HG03457 (cell line): ENCODE results near the gene UAP1L1.
"Not testable (repeated sequence)": the region's sequence is repeated elsewhere in the genome, so short reads cannot be mapped to it uniquely, and the experiment has no call there.

Experiments
- ATAC-seq: cut with Tn5 transposase; IDR thresholded peaks from one replicate; pipeline ENCODE4 v1.9.1; 2021; ENCODE audit warnings: moderate number of reproducible peaks; ENCODE audit not compliant: unreplicated experiment

Gene UAP1L1, protein sequence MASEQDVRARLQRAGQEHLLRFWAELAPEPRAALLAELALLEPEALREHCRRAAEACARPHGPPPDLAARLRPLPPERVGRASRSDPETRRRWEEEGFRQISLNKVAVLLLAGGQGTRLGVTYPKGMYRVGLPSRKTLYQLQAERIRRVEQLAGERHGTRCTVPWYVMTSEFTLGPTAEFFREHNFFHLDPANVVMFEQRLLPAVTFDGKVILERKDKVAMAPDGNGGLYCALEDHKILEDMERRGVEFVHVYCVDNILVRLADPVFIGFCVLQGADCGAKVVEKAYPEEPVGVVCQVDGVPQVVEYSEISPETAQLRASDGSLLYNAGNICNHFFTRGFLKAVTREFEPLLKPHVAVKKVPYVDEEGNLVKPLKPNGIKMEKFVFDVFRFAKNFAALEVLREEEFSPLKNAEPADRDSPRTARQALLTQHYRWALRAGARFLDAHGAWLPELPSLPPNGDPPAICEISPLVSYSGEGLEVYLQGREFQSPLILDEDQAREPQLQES

DNA sequence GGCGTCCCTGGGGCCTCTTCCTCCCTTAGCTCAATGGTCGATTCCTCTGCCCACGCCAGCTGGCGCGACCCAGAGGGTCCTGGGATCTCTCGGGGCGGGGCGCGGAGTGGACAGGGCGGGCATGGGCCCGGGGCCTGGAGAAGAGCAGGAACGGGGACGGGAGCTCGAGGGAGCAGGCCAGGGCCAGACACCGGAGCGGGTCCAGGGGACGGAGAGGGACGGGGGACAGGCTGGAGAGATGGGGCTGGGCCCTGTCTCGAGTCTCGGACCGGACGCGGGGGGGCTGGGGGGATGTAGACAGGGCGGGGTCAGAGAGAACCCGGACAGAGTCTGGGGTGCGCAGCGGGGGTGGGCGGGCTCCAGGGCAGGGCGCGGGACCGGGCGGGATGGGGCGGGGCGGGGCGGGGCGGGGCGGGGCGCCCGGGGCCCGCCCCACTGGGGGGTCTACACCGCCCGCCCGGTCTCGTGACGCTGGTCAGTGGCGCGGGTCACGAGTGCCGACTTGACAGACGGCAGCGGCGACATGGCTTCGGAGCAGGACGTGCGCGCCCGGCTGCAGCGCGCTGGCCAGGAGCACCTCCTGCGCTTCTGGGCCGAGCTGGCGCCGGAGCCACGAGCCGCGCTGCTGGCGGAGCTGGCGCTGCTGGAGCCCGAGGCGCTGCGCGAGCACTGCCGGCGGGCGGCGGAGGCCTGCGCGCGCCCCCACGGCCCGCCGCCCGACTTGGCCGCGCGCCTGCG, at the start of gene UAP1L1:
Gene UAP1L1, plus strand, starts transcription at position 508 of the 738 bp plus-strand sequence. Its CDS starts 16 bp downstream, at position 524.
- no peak for ATAC-seq

DNA sequence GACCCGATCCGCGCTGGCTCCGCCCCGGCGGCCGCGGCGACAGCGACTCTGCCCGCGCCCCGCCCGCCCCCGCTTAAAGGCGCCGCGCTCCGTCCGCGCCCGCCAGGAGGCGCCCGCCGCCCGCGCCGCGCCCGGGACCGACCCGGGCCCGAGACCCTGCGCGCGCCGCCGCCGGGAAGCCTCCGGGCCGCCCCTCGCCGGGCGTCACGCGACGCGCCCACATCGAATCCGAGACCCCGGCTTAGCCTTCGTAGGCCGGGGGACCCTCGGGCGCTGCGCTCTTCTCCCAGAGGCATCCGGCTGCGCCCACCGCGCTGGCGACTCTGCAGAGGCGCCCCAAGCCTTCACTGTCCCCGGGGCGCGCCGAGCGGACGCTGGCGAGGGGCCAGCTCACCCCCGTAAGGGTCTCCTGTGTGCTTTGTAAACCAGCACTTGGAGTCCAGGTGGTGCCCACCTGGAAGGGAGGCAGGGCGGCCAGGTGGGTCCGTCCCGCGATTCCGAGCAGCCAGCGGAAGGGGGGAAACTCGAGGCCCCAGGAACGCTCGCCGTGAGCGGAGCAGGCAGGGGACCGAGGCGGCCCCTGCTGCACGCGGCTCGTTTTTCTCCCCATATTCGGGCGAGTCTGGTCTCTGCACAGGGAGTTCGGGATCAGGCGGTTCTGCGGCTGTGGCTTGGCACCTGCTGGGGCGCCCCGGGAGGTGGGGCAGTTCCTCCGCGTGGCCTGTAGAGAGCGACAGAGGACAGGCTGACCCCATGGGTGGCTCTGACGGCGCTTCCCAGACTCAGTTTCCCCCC, 48.9 kb upstream of the UAP1L1 start:
- ATAC-seq: no peak

DNA sequence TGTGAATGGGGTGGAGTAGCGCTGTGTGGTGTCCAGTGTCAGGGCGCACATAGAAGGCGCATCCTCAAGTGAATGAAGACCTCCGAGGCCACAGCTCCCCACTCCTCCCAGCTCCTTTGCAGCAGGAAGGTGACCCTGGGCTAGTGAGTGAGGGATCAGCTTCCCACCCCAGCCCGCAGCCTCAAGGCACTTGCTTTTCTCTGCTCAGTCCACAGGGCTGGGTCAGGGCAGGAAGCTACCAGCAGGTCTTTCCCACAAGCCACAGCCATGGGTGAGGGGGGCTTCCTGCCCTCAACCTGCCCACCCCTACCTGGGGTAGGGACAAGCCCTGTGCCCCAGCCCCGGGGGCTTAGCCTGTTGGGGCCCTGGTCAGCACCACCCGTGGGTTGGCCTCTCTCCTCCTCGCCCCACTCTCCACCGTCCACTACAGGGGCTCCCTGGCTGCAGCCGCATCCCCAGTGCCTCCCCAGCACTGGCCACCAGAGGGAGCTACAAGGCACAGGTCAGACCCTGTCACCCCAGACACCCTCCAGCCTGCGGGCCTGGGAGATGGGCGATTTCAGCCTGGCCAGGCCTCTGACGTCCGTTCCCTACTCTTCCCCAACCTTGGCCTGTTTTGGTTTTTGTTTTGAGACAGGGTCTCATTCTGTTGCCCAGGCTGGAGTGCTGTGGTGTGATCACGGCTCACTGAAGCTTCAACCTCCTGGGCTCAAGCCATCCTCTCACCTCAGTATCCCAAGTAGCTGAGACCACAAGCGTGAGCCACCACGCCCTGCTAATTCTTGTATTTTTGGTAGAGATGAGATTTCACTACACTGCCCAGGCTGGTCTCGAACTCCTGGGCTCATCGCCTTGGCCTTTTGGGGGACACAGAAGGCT, 48.0 kb upstream of the UAP1L1 start:
- no peak for ATAC-seq

DNA sequence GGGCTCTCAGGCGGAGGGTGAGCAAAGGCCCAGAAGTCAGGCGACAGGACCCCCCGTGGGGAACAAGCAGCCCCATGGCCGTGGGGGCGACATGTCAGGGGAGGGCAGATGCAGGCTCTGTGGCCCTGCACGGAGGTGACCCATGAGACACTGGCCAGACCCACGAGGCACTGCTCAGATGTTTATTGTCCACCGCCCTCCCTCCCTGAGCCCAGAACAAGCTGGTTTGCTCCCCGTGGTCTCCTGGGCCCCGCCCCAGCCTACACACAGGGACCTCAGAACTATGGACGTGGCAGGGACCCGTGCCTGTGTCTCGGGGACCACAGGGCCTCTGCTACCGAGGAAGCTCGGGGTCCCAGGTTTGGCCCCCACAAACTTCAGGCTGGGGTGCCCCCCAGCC, 47.3 kb upstream of the UAP1L1 start:
- no peak for ATAC-seq

DNA sequence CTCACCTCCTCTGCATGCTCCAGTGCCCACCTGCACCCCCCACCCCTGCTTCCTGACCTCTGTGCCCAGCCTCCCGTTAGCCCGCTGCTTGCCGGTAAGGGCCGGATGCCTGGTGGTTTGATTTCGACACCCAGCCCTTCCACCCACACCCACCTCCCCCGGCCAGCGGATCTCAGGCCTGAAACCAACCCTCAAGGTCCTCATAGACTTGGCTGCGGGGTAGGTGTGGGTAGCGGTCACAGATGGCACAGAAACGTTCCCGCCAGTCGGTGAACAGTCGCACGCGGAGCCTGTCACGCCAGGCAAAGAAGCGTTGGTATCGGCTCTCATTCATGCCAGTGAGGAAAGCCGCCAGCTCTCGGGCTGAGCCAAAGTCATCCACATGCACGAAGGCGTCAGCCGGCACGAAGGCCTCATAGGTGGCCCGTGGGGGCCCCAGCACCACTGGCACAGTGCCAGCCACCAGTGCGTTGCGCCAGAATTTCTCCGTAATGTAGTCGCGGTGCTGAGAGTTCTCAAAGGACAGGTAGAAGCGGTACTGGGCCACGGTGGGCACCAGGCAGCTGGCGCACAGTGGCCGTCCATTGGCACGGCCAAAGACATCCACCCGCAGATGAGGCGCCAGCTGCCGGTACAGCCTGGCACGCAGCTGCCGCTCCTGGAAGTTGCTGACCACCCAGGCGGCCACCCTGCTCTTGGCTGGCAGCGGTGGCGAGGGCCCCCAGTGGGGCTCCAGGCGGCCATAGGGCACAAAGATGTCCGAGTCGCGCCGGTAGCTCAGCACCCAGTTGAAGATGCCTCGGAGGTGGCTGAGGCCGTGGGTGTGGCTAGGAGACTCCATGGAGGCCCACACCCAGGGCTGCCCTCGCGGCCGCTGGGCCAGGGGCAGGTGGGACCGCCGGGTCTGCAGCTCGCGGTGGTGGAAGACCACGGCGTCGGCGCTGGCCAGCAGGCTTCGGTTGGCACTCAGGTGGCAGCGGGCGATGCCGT, 46.5 kb upstream of the UAP1L1 start:
- no peak for ATAC-seq

DNA sequence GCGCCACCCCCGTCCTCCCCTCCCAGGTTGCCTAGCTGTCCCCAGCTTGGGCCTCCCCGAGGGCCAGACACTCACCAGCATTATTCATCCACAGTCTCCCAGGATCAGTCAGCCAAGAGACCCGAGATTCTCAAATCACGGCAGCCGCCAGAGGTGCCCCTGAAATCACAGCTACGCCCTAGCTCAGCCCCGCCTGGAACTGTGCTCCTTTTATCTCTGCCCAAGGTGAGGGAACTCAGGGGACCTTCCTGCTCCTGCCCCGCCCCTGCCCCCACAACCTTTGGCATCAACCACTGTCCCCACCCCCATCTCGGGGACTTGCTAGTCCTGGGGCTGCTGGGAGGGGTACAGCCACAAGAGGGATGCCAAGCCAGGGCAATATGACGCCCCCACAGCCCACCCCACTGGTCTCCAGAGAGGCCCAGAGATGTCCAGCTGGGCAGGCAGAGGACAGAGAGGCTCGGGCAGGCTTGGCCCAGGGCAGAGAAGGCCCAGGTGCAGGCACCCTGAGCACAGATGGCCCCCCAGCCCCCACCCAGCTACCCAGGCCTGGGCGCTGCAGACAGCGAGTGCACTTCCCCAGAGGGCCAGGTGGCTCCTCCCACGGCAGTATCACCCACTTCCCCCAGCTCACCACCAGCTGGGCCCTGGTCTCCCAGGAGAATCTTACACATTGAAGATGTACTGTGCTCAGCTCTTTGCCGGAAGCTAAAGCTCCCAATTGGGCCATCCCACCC, 45.2 kb upstream of the UAP1L1 start, which contains the start of gene FUT7:
Gene FUT7, minus strand, starts transcription at position 185 of the 737 bp plus-strand sequence. Its CDS starts 97 bp downstream, at position 88.
- ATAC-seq: no peak

DNA sequence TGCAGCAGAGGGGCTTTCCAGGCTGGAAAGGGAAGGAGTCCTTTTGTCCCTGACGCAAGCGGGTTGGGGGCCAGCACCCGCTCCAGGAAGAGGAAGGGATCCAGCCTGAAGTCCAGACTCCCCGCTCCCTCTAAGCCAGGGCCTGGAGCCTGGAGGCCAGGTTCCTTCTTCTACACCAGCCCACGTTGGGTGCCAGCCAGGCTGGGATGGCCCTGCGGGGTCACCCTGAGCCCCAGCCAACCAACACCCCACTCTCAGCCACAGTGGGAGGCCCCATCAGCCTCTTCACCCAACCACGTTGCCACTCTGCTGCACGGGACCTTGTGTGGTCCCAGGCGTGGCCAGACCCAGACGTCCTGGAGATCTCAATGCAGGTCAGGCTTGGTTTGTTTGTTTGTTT, 44.5 kb upstream of the UAP1L1 start:
- no peak for ATAC-seq

DNA sequence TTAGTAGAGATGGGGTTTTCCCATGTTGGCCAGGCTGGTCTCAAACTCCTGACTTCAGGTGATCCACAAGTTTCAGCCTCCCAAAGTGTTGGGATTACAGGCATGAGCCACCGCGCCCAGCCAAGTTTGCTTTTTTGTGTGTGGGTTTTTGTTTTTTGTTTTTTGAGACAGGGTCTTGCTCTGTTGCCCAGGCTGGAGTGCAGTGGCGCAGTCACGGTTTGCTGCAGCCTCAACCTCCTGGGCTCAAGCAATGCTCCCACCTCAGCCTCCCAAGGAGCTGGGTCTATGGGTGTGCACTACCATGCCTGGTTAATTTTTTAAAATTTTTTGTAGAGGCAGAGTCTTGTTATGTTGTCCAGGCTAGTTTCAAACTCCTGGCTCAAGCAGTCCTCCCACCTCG, 43.8 kb upstream of the UAP1L1 start:
- not testable (repeated sequence) for ATAC-seq

DNA sequence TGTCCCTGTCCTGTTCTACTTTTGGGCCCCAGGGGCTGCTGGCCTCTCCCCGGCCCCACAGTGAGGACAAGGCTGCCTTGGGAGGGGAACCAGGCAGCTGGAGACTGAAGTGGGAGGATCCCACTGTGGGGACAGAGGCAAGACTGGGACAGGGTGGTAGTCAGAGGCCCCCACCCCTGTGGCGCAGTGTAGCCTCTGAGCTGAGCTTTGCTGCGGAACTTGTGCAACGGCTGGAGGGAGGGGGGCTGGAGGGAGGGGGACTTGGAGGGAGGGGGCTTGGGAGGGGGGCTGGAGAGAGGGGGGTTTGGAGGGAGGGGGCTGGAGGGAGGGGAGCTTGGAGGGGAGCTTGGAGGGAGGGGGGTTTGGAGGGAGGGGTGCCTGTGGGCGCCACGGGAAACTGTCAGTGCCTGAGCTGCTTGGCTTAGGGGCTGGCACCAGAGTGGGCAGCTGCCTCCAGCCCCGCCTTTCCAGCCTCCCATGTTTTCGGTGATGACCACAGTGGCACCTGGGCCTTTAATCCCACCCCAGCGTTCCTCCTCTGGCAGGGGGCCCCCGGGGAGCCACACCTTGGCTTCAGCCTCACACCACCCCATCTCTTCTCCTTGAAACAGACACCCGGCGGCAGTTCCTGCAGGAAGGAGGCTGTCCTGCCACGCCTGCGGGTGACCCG, 43.1 kb upstream of the UAP1L1 start:
- no peak for ATAC-seq

DNA sequence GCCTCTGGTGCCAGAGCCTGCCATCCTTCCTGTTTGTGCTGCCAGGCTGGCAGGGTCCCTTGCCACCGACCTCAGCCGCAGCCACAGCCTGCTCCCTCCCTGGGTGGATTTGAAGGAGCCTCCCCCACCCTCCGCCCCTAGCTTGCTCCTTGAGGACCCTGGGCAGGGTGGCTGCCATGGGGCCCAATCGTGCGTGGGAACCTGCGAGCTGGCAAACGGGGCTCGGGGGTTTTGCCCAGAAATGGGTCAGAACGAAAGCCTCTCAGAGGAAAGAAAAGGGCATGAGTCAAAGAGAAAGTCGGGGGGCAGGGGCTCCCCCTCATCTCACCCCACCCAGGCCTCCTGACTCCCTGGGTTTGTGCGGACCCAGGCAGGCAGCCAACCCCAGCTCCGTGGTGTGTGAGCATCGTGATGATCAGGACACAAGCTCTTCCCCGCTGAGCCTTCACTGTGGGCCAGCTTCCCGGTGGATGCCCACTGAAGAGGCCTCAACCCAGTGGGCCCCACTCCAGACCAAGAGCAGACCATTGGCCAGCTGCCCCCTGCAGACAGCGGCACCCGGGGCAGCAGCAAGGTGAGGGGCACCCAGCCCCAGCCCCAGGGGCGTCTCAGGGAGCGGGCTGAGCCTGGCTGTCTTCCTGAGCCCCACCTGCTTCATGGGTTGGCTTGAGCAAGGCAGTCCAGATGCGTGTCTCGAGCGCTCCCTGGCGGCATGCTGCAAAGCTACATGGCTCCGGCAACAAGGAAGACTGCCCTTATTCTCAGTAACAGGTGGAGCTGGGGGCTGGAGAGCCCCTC, 42.4 kb upstream of the UAP1L1 start:
- no peak for ATAC-seq

DNA sequence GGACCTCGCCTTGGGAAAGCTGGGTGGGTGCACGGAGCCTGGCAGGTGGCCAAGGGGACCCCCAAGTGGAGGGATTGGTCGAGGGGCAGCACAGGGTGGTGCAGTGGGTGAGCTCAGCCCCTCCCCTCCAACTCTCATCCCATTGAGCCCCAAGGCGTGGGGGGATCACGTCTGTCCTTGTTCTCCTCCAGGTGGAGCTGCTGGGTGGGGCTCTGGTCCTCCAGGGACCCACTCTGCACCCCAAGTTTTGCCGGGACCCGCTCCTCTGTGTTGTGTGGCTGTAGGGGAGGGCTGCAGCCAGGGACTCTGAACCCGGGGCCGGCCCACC, 41.8 kb upstream of the UAP1L1 start:
- ATAC-seq: no peak

DNA sequence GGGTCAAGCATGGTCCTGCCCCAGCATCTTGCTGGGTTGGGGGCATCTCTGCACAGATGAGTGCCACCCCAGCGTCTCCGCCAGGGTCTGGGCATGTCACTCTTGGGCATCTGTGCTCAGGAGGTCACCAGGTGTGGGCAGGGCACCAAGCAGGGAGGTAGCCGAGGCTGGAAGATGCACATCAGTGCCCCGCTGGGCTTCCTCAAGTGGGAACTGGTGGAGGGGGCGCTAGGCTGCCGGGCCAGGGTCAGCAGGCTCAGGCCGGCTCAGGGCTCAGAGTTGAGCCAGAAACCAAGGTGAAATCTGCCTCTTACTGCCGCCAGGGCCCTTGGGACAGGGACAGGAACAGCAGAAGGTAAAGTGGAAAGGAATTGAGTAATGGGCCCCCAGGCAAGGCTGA, 41.4 kb upstream of the UAP1L1 start:
- ATAC-seq: no peak

DNA sequence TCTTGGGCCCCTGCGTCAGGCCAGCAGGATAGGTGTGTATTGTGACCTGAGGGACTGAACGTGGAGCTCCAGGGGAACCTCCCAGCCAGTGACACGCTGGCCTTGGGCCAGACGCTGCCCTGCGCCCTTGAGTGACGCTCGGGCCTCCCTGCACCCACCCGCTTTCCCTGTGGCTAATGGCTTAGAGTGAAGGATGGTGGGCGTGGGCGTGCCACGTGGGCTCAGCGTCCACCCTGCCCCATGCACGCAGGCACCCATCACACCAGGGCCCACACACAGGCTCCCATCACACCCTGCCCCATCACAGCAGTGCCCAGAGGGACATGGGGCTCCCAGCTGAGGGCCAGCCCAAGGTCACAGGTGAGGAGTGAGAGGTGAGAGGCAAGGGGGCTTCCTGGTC, 40.3 kb upstream of the UAP1L1 start:
- no peak for ATAC-seq

DNA sequence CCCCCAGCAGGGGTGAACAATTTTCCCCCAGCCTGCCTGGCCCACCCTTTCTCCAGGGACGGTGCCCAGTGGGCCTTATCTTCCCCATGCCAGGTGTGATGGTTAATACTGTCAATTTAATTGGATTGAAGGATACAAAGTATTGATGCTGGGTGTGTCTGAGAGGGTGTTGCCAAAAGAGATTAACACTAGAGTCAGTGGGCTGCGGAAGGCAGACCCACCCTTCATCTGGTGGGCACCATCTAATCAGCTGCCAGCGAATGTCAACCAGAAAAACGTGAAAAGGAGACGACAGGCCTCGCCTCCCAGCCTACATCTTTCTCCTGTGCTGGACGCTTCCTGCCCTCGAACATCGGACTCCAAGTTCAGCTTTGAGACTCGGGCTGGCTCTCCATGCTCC, 39.8 kb upstream of the UAP1L1 start:
- no peak for ATAC-seq

DNA sequence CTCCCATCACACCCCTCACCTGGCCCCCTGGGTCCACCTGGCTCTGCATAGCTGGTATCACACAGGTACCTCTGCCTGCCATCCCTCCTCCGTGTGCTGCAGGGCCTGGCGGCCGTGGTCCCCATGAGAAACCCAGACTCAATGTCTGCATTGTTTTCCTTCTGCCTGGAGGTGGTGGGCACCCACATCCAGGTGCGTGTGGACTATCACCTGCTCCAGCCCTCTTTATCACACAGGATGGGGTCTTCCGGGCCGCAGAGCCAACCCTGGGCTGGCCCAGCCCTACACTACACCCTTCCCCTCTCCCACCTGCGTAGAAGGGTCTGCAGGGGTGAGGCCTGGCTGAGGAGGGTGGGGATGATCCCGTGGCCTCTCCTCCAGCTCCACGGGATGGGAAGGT, 38.4 kb upstream of the UAP1L1 start:
- ATAC-seq: no peak

DNA sequence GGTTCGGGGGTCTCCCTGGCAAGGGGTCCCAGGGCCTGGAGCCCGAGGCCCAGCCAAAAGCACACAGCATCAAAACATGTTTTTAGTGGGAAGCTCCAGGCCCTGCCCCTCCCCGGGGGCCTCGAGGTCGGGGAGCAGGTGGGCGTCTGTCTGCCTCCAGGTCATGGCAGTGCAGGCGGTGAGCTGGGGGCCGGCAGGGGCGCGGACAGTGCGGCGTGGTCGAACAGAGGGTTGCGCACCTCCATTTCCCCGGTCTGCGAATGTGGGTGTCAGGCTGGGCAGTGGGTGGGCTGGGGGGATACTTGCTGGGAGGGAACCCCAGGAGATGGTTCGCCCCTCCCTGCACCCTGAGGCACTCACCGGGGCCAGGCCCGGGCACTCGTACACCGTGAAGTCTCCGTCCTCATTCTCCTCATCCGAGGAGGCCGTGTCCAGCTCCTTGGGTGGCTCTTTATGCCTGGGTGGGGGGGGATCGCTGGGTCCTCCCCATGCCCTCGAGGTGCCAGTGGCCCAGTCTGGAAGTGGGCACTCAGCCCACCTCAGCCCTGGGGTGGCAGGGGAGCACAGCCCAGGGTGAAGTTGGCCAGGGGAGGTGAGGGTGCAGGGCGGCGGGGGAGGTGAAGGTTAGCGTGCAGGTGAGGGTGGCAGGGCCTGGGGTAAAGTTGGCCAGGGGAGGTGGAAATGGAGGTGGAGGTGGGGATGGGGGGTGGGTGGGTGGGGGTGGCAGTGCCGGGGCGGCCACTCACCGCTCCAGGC, 37.5 kb upstream of the UAP1L1 start:
- no peak for ATAC-seq
